HG03342 (cell line): ENCODE measurements around the gene RALGPS2.
"Not testable (repeated sequence)": the region's sequence is repeated elsewhere in the genome, so short reads cannot be mapped to it uniquely, and the experiment has no call there.

Experiments
- ATAC-seq: cut with Tn5 transposase; IDR thresholded peaks from one replicate; pipeline ENCODE4 v1.9.1; 2021; ENCODE audit warnings: mild to moderate bottlenecking, moderate library complexity; ENCODE audit not compliant: unreplicated experiment

The RALGPS2 gene

GRCh38 chr1:178939338-178940067 is 214.5 kb downstream of the RALGPS2 start:
- no peak for ATAC-seq

DNA sequence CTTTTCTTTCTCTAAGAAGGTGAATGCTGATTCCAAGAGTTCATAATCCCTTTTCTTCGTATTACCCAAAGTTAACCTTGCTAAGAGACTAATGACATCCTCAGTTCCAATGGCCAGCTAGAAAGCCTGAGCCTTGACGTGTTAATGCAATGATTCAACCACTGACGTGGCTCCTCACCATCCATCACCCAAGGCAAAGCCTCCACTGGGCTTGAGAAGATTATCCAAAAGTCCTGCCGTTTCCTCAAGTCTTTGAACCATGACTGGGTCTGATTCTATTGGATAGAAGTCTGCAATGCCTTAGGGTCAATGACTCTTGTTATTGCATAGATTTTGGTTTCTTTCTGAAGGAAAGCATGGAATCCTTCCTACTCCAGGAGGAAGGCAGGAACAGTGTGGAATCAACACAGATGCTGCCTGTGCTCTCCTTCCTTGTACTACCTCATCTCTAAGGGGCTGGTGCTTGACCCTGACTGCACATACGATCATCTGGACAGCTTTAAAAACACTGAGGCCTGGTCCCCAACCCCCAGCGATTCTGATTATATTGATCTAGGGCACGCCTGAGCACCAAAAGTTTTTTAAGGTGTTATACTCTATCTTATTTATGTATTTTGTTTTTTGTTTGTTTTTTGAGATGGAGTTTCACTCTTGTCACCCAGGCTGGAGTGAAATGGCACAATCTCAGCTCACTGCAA is 215.2 kb downstream of the RALGPS2 start:
- ATAC-seq, result no peak

- ATAC-seq, result no peak
Measured at GRCh38 chr1:178941261-178941689, 216.2 kb downstream of the RALGPS2 start.

DNA sequence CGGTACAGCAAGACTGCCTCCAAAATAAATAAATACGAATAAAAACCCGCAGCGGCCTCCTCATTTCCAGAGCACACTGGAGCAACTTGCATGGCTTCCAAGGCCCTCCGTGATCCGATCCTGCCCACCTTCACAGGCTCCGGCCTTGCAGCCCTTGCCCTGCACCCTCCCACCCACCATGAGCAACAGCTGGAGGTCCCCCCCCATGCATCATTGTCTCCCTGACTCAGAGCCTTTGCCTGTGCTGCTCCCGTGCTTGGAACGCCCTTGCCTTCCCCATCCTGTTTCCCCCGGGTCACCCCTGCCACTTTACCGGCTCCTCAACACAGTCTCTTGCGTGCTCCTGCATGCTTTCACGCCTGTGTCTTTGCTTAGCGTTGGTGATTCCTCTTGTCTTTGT is 216.8 kb downstream of the RALGPS2 start:
- no peak for ATAC-seq

DNA sequence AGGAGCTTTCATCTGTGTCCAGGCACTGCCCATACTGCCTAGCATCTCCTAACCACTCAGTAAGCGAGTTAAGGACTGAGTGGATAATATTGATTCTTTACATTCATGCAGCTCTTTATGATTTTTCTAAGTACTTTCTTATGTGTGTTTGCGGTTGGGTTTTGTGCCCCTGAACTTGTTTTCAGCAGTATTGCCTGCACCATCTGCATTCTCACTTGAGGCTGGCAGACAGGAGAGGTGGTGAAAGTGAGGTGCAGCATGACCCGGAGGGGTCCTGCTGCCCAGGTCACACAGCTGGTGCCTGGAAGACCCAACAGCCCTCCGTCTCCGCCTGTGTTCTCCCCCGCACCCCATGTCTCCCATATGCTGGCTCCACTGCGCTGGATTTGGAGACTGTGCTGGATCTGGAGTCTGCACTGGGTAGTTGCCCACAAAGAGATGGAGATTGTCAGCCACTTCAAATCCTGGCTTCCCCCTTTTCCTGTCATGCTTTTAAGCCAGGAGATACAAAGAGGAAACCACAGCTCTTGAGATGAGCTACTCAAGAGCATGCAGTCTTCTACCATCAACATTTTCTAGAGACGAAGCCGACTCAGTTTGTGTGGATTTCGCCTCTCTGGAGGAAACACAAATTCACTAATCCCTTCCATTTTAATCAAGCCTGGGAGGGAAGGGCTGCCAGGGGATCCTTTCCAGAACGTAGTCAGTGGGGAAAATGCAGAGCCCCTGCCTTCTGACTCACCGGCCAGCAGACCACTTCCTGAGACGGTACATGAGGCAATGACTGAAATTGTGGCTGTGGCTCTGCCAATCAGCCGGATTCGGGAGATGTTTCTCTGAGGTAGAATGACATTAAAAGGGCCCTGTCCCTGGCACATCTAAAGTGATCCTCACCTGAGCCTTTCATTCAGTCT is 217.5 kb downstream of the RALGPS2 start:
- no peak for ATAC-seq

DNA sequence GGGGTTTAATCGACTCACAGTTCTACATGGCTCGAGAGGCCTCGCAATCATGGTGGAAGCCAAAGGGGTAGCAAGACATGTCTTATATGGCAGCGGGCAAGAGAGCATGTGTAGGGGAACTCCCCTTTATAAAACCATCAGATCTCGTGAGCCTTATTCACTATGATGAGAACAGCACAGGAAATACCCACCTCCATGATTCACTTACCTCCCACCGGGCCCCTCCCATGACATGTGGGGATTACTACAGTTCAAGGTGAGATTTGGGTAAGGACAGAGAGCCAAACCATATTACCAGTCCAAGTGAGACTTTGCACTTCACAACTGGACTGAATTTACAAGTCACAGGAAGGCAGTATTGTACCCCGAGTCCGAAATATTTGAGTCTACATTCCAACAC is 219.7 kb downstream of the RALGPS2 start:
- no peak for ATAC-seq

- ATAC-seq, result no peak
Measured at GRCh38 chr1:178945763-178946266, 220.8 kb downstream of the RALGPS2 start.

DNA sequence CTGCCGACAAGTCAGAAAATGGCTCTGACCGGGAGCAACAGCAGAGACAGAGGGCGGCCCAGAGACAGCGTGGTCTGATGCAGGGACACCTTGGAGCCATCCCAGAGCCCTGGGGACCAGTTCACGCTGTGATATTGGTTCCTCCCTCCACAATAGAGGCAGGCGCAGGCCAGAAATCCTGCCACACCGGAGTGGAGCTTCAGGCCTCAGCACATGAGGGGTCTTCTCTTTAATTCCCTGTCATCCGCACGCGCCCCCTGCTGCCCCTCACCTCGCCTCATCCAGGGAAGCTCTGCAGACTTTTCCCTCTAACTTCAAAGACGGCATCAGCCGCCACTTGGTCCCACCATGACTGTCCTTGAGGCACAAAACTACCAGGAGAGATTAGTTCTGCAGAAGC is 221.4 kb downstream of the RALGPS2 start:
- ATAC-seq, result no peak

DNA sequence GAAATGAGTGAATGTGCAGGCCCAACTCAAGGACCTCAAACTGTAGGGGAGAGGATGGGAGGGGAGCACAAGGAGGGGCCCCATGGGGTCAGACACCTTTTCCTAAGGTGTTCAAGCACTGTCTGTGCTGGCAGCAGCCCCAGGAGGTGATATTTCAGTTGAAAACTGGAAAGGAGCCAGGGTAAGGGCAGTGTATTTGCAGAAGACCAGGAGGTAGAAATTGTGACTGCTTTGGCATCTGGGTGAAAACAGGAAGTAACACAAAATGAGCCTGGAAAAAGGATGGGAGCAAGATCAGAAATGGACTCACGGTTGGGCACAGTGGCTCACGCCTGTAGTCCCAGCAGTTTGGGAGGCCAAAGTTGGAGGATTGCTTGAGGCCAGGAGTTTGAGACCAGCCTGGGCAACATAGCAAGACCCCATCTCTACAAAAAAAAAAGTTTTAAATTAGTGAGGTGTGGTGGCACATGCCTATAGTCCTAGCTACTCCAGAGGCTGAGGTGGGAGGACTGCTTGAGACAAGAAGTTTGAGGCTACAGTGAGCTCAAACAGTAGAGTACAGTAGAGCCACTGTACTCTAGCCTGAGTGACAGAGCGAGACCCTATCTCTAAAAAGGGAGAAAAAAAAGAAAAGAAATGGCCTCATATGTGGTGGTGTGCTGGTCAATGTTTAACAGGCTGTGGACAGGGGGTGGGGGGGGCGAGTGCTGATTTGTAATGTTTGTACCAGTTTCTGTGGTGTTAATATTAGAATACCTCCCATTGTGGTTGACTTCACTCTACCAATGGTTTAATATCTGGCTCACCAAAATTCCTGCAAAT is 222.0 kb downstream of the RALGPS2 start:
- ATAC-seq, result no peak

DNA sequence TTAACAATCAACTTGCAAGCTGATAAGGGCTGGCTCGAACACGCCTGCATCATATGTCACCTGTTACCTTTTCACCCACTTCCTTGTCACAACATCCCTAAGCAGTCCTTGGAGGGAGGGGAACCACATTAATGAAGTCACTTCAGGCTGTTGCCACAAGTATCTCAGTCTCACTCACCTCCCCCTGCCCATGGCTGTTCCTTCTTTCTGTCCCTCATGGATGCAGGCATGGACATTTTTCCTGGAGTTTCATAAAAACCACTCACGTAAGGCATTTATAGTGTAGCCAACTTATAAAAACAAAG is 222.6 kb downstream of the RALGPS2 start:
- ATAC-seq, result no peak

- ATAC-seq, result no peak
Measured at GRCh38 chr1:178948676-178949075, 223.6 kb downstream of the RALGPS2 start.

- not testable (repeated sequence) for ATAC-seq
Measured at GRCh38 chr1:178949866-178950265, 224.8 kb downstream of the RALGPS2 start.

DNA sequence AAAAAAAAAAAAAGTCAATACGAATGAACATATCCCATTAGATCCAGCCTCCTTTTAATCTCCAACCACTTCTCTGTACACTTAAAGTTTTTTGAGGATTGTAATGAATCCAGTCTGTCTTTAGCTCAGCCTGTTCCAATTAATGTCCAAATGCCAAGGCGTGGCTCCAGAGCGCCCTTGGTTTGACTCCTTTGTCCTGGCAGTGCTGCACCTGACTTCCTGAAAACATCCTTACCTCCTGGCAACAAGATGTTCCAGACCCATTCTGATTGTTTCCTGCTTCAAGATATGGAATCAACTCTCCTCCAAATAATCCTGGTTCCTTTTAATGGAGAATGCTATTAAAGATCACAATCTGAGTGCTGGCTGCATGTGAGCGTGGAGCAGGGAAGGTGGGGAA is 226.6 kb downstream of the RALGPS2 start:
- ATAC-seq, result no peak

DNA sequence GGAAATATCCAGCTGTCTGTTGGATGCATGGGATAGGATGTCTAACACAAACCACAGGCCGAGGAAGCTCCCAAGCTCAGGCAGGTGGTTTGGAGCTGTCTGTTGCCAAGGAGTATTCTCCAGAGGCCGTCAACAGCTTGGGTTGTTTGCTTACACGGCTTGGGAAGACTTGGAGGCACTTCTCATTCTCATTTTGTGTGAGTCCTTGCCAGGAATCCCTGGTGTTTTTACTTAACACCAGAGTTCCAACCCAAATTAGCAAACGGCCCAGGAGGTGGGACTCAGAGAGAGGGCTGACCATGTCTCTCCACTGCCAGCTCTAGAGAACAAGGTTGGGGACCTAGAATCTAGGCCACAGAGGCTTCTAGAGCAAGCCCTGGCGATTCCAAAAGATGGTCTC is 228.0 kb downstream of the RALGPS2 start:
- ATAC-seq, result no peak

- no peak for ATAC-seq
Measured at GRCh38 chr1:178953538-178954324, 228.7 kb downstream of the RALGPS2 start.

GRCh38 chr1:178954325-178954690 is 229.3 kb downstream of the RALGPS2 start:
- no peak for ATAC-seq

DNA sequence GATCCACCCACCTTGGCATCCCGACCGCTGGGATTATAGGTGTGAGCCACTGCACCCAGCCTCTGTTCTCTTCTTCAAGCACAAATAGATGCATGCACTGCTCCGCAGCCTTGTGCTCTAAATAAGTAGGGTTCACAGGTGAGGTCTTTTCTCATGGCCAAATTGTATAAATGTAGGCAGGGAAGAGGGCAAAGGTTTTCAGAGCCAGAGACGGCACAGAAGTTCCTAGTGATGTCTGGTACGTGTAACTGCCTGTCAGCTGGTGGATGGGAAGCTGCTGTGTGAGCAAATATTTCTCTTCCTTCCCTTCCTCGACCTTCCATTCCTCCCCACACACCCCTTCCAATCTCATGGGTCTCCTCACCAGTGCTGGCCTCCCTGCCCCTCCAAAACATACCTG is 229.9 kb downstream of the RALGPS2 start:
- ATAC-seq, result no peak

- no peak for ATAC-seq
Measured at GRCh38 chr1:178955391-178955954, 230.4 kb downstream of the RALGPS2 start.

GRCh38 chr1:178958491-178958890 is 233.4 kb downstream of the RALGPS2 start:
- ATAC-seq, result no peak
